GM21381 (cell line): Measurements from ENCODE around the gene STARD13.

ENCODE experiments used
- ATAC-seq: cut with Tn5 transposase; IDR thresholded peaks from one replicate; pipeline ENCODE4 v1.9.1; 2021; ENCODE audit warnings: mild to moderate bottlenecking, moderate library complexity; ENCODE audit not compliant: unreplicated experiment

Gene STARD13

GRCh38 chr13:33205224-33205623 is 80.3 kb downstream of the STARD13 start:
- ATAC-seq = no peak

GRCh38 chr13:33204130-33204927 is 81.2 kb downstream of the STARD13 start:
- ATAC-seq = no peak

GRCh38 chr13:33202644-33203169 is 82.8 kb downstream of the STARD13 start:
- ATAC-seq = no peak

- no peak for ATAC-seq
Observed at GRCh38 chr13:33201659-33202058, 83.9 kb downstream of the STARD13 start.

- ATAC-seq = no peak
Observed at GRCh38 chr13:33199289-33199850, 86.2 kb downstream of the STARD13 start.

GRCh38 chr13:33197541-33197971 is 88.0 kb downstream of the STARD13 start:
- no peak for ATAC-seq

GRCh38 chr13:33196767-33197166 is 88.8 kb downstream of the STARD13 start:
- ATAC-seq = no peak

GRCh38 chr13:33195693-33196464 is 89.7 kb downstream of the STARD13 start:
- no peak for ATAC-seq

GRCh38 chr13:33194820-33195692 is 90.5 kb downstream of the STARD13 start:
- ATAC-seq = peak; percentile 81

GRCh38 chr13:33193428-33193974 is 92.1 kb downstream of the STARD13 start:
- no peak for ATAC-seq

- no peak for ATAC-seq
Observed at GRCh38 chr13:33191425-33192210, 93.9 kb downstream of the STARD13 start.

GRCh38 chr13:33189470-33189869 is 96.1 kb downstream of the STARD13 start:
- ATAC-seq = no peak

GRCh38 chr13:33188093-33188882 is 97.3 kb downstream of the STARD13 start:
- ATAC-seq = peak; percentile 59

- ATAC-seq = no peak
Observed at GRCh38 chr13:33186861-33187291, 98.7 kb downstream of the STARD13 start.

- no peak for ATAC-seq
Observed at GRCh38 chr13:33185853-33186252, 99.7 kb downstream of the STARD13 start.

- no peak for ATAC-seq
Observed at GRCh38 chr13:33184530-33184929, 101.0 kb downstream of the STARD13 start.

- no peak for ATAC-seq
Observed at GRCh38 chr13:33184112-33184490, 101.5 kb downstream of the STARD13 start.

GRCh38 chr13:33183431-33184111 is 102.0 kb downstream of the STARD13 start:
- ATAC-seq = no peak
